DOHH2 (cell line): ENCODE results near the gene TNRC6B.

Experiments
- H3F3A ChIP-seq: fragments of 200-600 bp; sonication (generic), shearing (Covaris generic); 2 replicates; pipeline ENCODE4 v1.6.0; 2016; ENCODE audit warnings: antibody characterized with exemption, mild to moderate bottlenecking; ENCODE audit not compliant: control insufficient read depth, insufficient read depth
- H3K27ac ChIP-seq: fragments of 200-600 bp; sonication (generic); 2 replicates; pipeline ENCODE4 v1.5.1; 2014; ENCODE audit warnings: low read depth, mild to moderate bottlenecking, low read length, moderate library complexity
- H3K27me3 ChIP-seq: fragments of 200-600 bp; sonication (generic); 2 replicates; pipeline ENCODE4 v1.6.1; 2014; ENCODE audit warnings: mild to moderate bottlenecking, low read length, mixed read lengths; ENCODE audit not compliant: control insufficient read depth
- H3K36me3 ChIP-seq: fragments of 200-600 bp; sonication (generic); 2 replicates; pipeline ENCODE4 v1.6.1; 2014; ENCODE audit warnings: mild to moderate bottlenecking, low read length, moderate library complexity, mixed read lengths; ENCODE audit not compliant: control insufficient read depth
- H3K4me1 ChIP-seq: fragments of 200-600 bp; sonication (generic); 2 replicates; pipeline ENCODE4 v1.6.1; 2014; ENCODE audit warnings: mild to moderate bottlenecking, low read length, mixed read lengths; ENCODE audit not compliant: control insufficient read depth
- H3K4me2 ChIP-seq: fragments of 200-600 bp; sonication (generic); 2 replicates; pipeline ENCODE4 v1.6.0; 2014; ENCODE audit warnings: mild to moderate bottlenecking, low read length, moderate library complexity
- H3K4me3 ChIP-seq: fragments of 200-600 bp; sonication (generic); 2 replicates; pipeline ENCODE4 v1.5.1; 2014; ENCODE audit warnings: mild to moderate bottlenecking, low read length, mixed read lengths
- H3K79me2 ChIP-seq: fragments of 200-600 bp; sonication (generic); 2 replicates; pipeline ENCODE4 v1.6.1; 2014; ENCODE audit warnings: mild to moderate bottlenecking, low read length, mixed read lengths; ENCODE audit not compliant: control insufficient read depth
- H3K9me2 ChIP-seq: fragments of 200-600 bp; sonication (generic); replicated peaks from 2 replicates; pipeline ENCODE4 v1.6.1; 2014; ENCODE audit warnings: mild to moderate bottlenecking, low read length, mixed read lengths; ENCODE audit not compliant: control insufficient read depth
- H3K9me3 ChIP-seq: fragments of 200-600 bp; sonication (generic); 2 replicates; pipeline ENCODE4 v1.6.1; 2014; ENCODE audit warnings: antibody characterized with exemption, low read length, mixed read lengths; ENCODE audit not compliant: control insufficient read depth, insufficient read depth
- H4K20me1 ChIP-seq: fragments of 200-600 bp; sonication (generic); 2 replicates; pipeline ENCODE4 v1.6.0; 2014; ENCODE audit warnings: low read depth, mild to moderate bottlenecking, antibody characterized with exemption, low read length, moderate library complexity; ENCODE audit not compliant: control insufficient read depth, insufficient read depth
- EZH2phosphoT487 ChIP-seq: fragments of 200-600 bp; sonication (generic); IDR thresholded peaks from 2 replicates; pipeline ENCODE4 v1.6.1; 2017; ENCODE audit warnings: borderline replicate concordance, mild to moderate bottlenecking, antibody characterized with exemption, low read length, moderate library complexity, mixed read lengths
- TF ChIP-seq, protein P1 (sequence below): fragments of 200-600 bp; sonication (generic); IDR thresholded peaks from one replicate; pipeline ENCODE4 v1.5.1; 2014; ENCODE audit warnings: antibody characterized with exemption, mild to moderate bottlenecking, low read depth, low read length; ENCODE audit not compliant: poor library complexity, severe bottlenecking

Gene TNRC6B

DNA sequence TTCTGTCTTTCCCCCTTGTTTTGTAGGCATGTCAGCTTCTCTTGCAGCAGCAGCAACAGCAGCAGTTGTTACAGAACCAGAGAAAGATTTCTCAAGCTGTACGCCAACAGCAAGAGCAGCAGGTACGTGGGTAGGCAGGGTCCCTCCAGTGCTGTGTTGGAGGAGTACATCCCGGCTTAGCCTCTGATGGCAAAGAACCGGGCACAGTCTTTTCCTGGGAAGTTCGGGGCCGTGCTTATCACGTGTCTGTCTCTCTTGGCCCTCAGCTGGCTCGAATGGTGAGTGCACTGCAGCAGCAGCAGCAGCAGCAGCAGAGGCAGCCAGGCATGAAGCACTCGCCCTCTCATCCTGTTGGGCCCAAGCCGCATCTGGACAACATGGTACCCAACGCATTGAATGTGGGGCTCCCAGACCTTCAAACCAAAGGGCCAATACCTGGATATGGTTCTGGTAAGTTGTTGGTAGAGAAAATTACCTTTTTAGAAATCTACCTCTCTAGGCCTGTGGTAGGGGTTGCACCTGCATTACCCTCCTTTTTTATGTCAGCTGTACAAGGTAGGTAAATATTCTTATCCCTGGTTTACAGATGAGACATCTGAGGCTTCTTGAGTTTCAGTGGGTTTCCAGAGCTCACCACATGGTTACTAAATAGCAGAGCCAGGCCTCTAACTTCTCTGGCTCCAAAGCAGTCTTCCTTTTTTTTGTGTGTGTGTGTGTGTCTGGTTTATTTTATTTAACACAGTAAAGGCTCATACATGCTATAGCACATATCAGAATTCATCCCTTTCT is 123.4 kb downstream of the TNRC6B start:
- Histone ChIP-seq H3K27me3 (no peaks in the 10 kb centered on the region), H4K20me1 (no peaks in the 10 kb centered on the region), H3K9me2 (no peaks in the 10 kb centered on the region), H3K79me2 (no peaks in the 10 kb centered on the region), H3F3A (no peaks in the 10 kb centered on the region), H3K4me3 (no peak overlapping the region), H3K36me3 (peaks cover 42% of the 10 kb centered on the region), H3K9me3 (no peaks in the 10 kb centered on the region), H3K27ac (no peak overlapping the region), H3K4me2 (no peak overlapping the region), H3K4me1 (no peaks in the 10 kb centered on the region)
- TF ChIP-seq, protein P1, sequence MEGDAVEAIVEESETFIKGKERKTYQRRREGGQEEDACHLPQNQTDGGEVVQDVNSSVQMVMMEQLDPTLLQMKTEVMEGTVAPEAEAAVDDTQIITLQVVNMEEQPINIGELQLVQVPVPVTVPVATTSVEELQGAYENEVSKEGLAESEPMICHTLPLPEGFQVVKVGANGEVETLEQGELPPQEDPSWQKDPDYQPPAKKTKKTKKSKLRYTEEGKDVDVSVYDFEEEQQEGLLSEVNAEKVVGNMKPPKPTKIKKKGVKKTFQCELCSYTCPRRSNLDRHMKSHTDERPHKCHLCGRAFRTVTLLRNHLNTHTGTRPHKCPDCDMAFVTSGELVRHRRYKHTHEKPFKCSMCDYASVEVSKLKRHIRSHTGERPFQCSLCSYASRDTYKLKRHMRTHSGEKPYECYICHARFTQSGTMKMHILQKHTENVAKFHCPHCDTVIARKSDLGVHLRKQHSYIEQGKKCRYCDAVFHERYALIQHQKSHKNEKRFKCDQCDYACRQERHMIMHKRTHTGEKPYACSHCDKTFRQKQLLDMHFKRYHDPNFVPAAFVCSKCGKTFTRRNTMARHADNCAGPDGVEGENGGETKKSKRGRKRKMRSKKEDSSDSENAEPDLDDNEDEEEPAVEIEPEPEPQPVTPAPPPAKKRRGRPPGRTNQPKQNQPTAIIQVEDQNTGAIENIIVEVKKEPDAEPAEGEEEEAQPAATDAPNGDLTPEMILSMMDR, result no peak
- no peak for TF ChIP-seq EZH2phosphoT487

DNA sequence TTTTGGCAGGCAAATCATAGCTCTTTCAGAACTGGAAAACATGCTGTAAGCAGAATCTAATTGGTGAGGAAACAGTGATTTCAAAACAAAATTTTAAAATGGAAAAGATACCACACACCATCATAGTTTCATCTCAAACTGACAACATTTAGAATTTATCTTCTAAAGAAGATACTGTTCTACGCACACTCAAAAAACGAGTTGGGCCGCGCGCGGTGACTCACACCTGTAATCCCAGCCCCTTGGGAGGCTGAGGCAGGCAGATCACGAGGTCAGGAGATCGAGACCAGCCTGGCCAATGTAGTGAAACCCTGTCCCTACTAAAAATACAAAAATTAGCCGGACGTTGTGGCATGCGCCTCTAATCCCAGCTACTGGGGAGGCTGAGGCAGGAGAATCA is 124.4 kb downstream of the TNRC6B start:
- H3K9me3 ChIP-seq, result no peaks in the 10 kb centered on the region
- no peak overlapping the region for H3K4me3 ChIP-seq
- H3K4me2 ChIP-seq, result no peak overlapping the region
- no peaks in the 10 kb centered on the region for H3K4me1 ChIP-seq
- H3K27me3 ChIP-seq, result no peaks in the 10 kb centered on the region
- no peak overlapping the region for H3K27ac ChIP-seq
- no peaks in the 10 kb centered on the region for H3K79me2 ChIP-seq
- H3K9me2 ChIP-seq, result no peaks in the 10 kb centered on the region
- no peaks in the 10 kb centered on the region for H3F3A ChIP-seq
- H3K36me3 ChIP-seq, result peaks cover 37% of the 10 kb centered on the region
- no peaks in the 10 kb centered on the region for H4K20me1 ChIP-seq
- no peak for TF ChIP-seq EZH2phosphoT487
- TF ChIP-seq, protein P1, result no peak

DNA sequence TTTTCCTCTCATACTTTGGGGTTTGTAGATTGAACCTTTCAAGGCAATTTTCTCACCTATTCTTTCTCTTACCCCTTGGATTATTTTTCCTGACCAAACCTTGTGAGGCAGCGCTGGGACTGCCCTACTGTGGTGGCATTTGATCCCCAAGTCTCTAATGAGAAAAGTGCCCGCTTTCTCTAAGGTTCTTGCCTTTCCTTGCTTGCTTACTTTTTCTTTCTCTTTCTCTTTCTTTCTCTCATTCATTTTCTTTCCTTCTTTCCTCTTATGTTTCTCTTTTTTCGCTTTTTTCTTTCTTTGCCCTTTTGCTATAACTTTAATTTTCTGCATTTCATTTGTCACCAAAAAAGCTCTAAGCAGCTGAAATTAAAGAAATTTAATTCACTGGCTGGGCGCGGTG is 127.9 kb downstream of the TNRC6B start:
- no peak overlapping the region for H3K4me3 ChIP-seq

More for the DNA sequence above, 127.9 kb downstream of the TNRC6B start:
- H3K27ac ChIP-seq, result no peak overlapping the region
- TF ChIP-seq, protein P1, result no peak
- no peak for TF ChIP-seq EZH2phosphoT487
- H3K9me2 ChIP-seq, result no peaks in the 10 kb centered on the region
- H3K4me2 ChIP-seq, result no peak overlapping the region
- no peaks in the 10 kb centered on the region for H3K4me1 ChIP-seq
- no peaks in the 10 kb centered on the region for H4K20me1 ChIP-seq
- H3K9me3 ChIP-seq, result no peaks in the 10 kb centered on the region
- peaks cover 60% of the 10 kb centered on the region for H3K36me3 ChIP-seq
- no peaks in the 10 kb centered on the region for H3K79me2 ChIP-seq
- no peaks in the 10 kb centered on the region for H3F3A ChIP-seq
- no peaks in the 10 kb centered on the region for H3K27me3 ChIP-seq
